Measurements from ENCODE around the gene MAGI1. TPM values are rescaled to one million over a fixed set of nuclear protein-coding genes. Genes with fewer than 3 reads are reported as not detected.

Gene MAGI1
- total RNA-seq, 4 donors from 2014 or later: 42.4 to 71.6 (median 50.2) TPM

DNA sequence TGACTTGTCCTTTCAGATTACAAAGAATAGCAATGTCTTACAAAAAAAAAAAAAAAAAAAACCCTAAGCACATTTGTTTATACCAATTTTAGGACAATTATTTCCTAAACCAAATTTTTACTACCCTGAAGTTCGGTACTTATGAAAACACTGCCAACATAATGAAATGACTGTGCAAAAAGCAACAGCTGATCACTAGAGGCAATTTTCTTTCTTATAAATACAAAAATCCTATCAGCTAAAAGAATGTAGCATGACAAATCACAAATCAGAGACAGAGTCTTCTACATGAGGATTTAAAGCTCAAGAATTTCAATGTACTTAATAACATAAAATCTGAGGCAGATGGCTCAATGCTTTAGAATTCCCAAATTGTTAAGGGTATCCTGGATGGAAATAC is 191.8 kb downstream of the MAGI1 start:
- WGBS, 2 donors: 23 to 33% methylated on average over 1 of the region's 1 CpG
- no peak for DNase-seq (ENCODE audit: low spot score in 2 of 2)
- no peak overlapping the region for H3K4me3 ChIP-seq (ENCODE audit: low read depth, poor library complexity, severe bottlenecking)
- intact Hi-C loops (cut with DNase I; ENCODE audit: low total_unique reads): no loop called here
- no peak for TF ChIP-seq POLR2A (IDR thresholded peaks at IDR 0.05)
- TF ChIP-seq, protein P1, sequence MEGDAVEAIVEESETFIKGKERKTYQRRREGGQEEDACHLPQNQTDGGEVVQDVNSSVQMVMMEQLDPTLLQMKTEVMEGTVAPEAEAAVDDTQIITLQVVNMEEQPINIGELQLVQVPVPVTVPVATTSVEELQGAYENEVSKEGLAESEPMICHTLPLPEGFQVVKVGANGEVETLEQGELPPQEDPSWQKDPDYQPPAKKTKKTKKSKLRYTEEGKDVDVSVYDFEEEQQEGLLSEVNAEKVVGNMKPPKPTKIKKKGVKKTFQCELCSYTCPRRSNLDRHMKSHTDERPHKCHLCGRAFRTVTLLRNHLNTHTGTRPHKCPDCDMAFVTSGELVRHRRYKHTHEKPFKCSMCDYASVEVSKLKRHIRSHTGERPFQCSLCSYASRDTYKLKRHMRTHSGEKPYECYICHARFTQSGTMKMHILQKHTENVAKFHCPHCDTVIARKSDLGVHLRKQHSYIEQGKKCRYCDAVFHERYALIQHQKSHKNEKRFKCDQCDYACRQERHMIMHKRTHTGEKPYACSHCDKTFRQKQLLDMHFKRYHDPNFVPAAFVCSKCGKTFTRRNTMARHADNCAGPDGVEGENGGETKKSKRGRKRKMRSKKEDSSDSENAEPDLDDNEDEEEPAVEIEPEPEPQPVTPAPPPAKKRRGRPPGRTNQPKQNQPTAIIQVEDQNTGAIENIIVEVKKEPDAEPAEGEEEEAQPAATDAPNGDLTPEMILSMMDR (IDR thresholded peaks at IDR 0.05): no peak

DNA sequence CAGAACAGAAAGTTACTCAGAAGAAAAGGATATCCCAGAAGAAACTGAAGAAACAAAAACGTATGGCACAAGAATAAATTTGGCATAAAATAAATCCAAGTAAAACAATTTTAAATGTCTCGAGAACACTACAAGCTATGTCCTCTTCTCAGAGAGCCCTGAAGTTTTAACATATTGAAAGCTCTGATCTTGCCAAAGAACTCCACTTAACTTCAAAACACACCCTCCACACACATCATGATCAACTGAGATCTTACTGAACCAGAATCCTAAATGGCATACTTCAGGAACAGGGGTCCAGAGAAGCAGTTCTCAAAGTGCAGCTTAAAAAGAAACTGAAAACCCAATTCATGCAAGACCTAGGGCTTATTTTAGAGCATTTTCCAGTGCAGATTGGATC is 194.3 kb downstream of the MAGI1 start:
- 63 to 72% methylated on average over 2 of the region's 2 CpGs for WGBS, 2 donors
- TF ChIP-seq, protein P1 (IDR thresholded peaks at IDR 0.05): no peak
- no peak for TF ChIP-seq POLR2A (IDR thresholded peaks at IDR 0.05)
- no peak for DNase-seq (ENCODE audit: low spot score in 2 of 2)
- intact Hi-C loops (cut with DNase I; ENCODE audit: low total_unique reads): no loop called here
- H3K4me3 ChIP-seq (ENCODE audit: low read depth, poor library complexity, severe bottlenecking): no peak overlapping the region

DNA sequence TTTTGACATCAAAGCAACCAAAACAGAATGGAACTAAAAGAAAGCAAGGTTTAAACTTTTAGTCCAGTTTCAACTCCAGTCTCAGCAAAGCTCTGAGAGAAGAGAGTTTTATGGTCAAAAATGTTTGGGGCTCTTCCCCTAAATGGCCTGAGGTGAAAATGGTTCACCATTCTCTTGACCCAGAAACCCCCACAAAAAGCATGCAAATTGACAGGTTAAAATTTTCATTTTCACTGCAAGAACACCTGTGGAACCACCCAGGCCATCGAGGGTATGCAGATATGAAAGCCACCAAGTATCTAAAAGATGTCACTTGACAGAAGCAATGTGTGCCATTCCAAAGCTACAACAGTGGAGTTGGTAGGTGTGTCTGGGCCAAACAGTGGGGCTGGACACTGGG is 195.0 kb downstream of the MAGI1 start:
- intact Hi-C loops (cut with DNase I; ENCODE audit: low total_unique reads): no loop called here

DNA sequence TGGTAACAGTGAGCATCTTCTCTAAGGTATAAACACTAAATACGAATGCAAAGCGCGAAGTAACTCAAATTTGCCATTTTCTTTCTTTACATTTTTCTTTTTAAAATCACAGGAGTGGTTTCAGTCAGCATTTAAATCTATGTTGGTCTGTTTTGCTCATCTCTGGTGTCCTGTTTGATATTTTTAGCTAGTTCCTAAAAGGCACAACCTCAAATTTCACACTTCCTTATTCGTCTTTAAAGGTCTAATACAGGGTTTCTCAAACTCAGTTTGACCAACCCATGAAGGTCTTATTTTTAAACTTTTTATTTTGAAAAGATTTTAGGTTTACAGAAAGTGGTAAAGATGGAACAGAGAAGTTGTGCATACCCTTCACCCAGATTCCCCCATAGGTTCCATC is 201.1 kb downstream of the MAGI1 start:
- TF ChIP-seq, protein P1 (IDR thresholded peaks at IDR 0.05): no peak
- TF ChIP-seq POLR2A (IDR thresholded peaks at IDR 0.05): no peak
- 86 to 93% methylated on average over 4 of the region's 4 CpGs for WGBS, 2 donors
- DNase-seq (ENCODE audit: low spot score in 2 of 2): no peak
- H3K4me3 ChIP-seq (ENCODE audit: low read depth, poor library complexity, severe bottlenecking): no peak overlapping the region
- intact Hi-C loops (cut with DNase I; ENCODE audit: low total_unique reads): no loop called here

More for the DNA sequence above, 195.0 kb downstream of the MAGI1 start:
- TF ChIP-seq, protein P1 (IDR thresholded peaks at IDR 0.05): no peak
- no peak overlapping the region for H3K4me3 ChIP-seq (ENCODE audit: low read depth, poor library complexity, severe bottlenecking)
- WGBS, 2 donors: 84 to 92% methylated on average over 1 of the region's 1 CpG
- no peak for DNase-seq (ENCODE audit: low spot score in 2 of 2)

DNA sequence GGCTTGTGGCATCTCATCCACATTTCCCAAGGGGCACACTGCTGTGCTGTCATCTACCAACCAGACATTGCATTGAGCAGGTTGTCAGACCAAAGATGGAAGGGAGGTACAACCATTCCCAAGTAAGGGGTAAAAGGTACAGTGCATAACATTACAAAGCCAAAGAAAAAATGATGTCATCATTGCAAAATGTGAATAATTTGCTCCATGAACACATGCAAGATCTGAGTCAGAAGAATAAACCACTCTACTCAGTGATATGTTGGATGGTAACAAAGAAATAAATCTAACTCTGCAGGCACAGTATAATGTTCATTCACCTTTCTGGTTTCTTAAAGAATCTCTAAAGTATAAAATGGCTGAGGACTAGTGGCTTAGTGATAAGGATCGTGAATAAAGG is 202.7 kb downstream of the MAGI1 start:
- no peak overlapping the region for H3K4me3 ChIP-seq (ENCODE audit: low read depth, poor library complexity, severe bottlenecking)
- intact Hi-C loops (cut with DNase I; ENCODE audit: low total_unique reads): no loop called here
- 86 to 97% methylated on average over 1 of the region's 1 CpG for WGBS, 2 donors
- no peak for DNase-seq (ENCODE audit: low spot score in 2 of 2)
- no peak for TF ChIP-seq POLR2A (IDR thresholded peaks at IDR 0.05)
- TF ChIP-seq, protein P1 (IDR thresholded peaks at IDR 0.05): no peak

DNA sequence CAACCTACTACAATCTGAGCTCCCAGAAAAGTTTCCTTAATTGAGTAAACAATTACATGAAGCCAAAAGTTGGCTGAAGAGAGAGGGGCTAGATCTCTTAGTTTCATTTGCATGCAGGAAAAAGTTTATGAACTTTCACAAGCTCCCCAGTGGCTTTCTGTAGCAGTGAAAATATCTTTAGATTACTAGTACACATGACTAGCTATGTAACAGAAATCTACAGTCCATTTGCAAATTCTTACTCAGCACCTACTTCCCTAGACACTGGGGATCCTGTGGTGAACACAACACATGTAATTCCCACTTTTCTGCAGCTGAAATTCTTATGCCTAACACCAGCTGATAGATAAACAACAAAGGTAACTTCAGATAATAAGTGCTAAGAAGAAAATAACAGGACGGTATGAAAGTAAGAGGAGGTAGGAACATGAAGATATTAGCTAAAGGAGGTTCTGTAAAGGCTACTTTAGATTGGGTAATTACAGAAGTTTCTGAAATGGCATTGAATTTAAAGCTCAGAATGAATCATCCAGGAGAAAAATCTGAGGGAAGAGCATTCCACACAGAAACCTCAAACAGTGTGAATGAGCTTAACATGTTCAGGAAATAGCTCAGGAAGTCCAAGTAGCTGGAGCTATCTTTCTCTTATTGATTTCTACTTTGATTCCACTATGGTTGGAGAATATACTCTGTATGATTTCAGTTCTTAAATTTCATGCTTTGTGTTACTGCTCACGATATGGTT is 204.8 kb downstream of the MAGI1 start:
- intact Hi-C loops (cut with DNase I; ENCODE audit: low total_unique reads): no loop called here
- TF ChIP-seq, protein P1 (IDR thresholded peaks at IDR 0.05): no peak
- no peak for TF ChIP-seq POLR2A (IDR thresholded peaks at IDR 0.05)

More for the DNA sequence above, 204.8 kb downstream of the MAGI1 start:
- no peak for DNase-seq (ENCODE audit: low spot score in 2 of 2)
- 56 to 71% methylated on average over 2 of the region's 2 CpGs for WGBS, 2 donors
- no peak overlapping the region for H3K4me3 ChIP-seq (ENCODE audit: low read depth, poor library complexity, severe bottlenecking)

Data from lower leg skin (tissue), 4 donors.